Measurements from ENCODE around the gene KRTAP29-1.

DNA sequence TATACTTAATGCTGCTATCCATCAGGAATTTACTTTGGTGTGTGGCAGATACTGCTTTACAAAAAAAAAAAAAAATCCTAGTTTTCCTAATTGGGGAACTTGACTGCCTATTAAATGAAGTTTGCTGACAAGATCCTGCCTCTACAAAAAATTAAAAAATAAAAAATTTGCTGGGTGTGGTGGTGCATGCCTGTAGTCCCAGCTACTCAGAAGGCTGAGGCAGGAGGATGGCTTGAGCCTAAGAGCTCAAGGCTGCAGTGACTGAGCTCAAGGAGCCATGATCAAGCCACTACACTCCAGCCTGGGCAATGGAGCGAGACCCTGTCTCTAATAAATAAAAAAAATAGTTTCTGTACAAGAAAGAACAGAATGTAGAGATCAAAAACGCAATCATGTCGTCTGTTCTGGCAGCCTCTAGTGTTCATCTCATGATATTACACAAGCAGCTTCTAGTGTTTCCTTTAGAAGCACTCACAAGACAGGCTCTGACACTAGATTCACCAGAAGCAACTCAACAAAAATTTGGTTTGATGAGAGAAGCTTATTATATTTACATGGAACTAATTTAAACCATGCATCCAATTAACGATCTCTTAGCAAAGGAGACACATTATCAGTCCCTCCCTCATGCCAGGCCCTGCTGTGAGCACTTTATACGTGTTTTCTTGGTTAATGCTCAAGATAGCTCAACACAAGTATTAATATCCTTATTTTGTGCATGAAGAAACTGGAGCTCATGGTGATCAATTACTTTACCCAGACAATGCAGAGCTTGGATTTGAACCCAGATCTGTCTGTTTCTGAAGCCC, 19.6 kb upstream of the KRTAP29-1 start:
- TF ChIP-seq, protein P1, sequence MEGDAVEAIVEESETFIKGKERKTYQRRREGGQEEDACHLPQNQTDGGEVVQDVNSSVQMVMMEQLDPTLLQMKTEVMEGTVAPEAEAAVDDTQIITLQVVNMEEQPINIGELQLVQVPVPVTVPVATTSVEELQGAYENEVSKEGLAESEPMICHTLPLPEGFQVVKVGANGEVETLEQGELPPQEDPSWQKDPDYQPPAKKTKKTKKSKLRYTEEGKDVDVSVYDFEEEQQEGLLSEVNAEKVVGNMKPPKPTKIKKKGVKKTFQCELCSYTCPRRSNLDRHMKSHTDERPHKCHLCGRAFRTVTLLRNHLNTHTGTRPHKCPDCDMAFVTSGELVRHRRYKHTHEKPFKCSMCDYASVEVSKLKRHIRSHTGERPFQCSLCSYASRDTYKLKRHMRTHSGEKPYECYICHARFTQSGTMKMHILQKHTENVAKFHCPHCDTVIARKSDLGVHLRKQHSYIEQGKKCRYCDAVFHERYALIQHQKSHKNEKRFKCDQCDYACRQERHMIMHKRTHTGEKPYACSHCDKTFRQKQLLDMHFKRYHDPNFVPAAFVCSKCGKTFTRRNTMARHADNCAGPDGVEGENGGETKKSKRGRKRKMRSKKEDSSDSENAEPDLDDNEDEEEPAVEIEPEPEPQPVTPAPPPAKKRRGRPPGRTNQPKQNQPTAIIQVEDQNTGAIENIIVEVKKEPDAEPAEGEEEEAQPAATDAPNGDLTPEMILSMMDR (conservative IDR thresholded peaks at IDR 0.05) = peak; percentile 93
- TF ChIP-seq ZFX (IDR thresholded peaks at IDR 0.05) = no peak
